SK-N-SH (cell line): ENCODE data around the gene ACCS. TPM values are rescaled to one million over a fixed set of nuclear protein-coding genes. Genes with fewer than 3 reads are reported as not detected.

Experiments
- CTCF ChIA-PET: fragments of 300-600, 350-600 bp; formaldehyde crosslinking; extraction: SDS; loops from one replicate; lab custom pipeline; 2021; lab: Yijun Ruan, JAX
- POLR2A ChIA-PET: fragments of 350-600 bp; sonication (Branson Sonifier 250); formaldehyde crosslinking; extraction: SDS; loops from one replicate; lab custom pipeline; 2020; ENCODE audit warnings: antibody characterized with exemption, inconsistent platforms; lab: Yijun Ruan, JAX
- DNase-seq: peaks from one replicate; pipeline ENCODE4 v3.0.0; 2012
- H2AFZ ChIP-seq: fragments of 200-600 bp; sonication (generic); 2 replicates; pipeline ENCODE4 v1.8.1; 2016; ENCODE audit warnings: antibody characterized with exemption, mild to moderate bottlenecking, low read depth
- H3F3A ChIP-seq: fragments of 200-600 bp; sonication (generic); replicated peaks from 2 replicates; pipeline ENCODE3; 2016; ENCODE audit warnings: antibody characterized with exemption, mild to moderate bottlenecking; ENCODE audit not compliant: insufficient read depth
- H3K27ac ChIP-seq, 2 experiments: fragments of 200-500 bp in 1 of 2; fragments of 200-600 bp in 1 of 2; sonication (Bioruptor generic) in 1 of 2; sonication (generic), shearing (Covaris generic) in 1 of 2; 2 replicates each; pipeline versions ENCODE4 v1.5.1 to v1.6.1; 2014 to 2016; ENCODE audit warnings: low read depth in 2 of 2, inconsistent platforms in 1 of 2, low read length in 1 of 2, mild to moderate bottlenecking in 1 of 2, mixed read lengths in 1 of 2
- H3K27me3 ChIP-seq: fragments of 200-600 bp; sonication (generic), shearing (Covaris generic); 2 replicates; pipeline ENCODE4 v1.6.1; 2016; ENCODE audit warnings: mixed run types; ENCODE audit not compliant: insufficient read depth
- H3K36me3 ChIP-seq, 2 experiments: fragments of 200-500 bp in 1 of 2; fragments of 200-600 bp in 1 of 2; sonication (Bioruptor generic) in 1 of 2; sonication (generic) in 1 of 2; replicated peaks in 1 of 2; 2 replicates each; pipeline versions ENCODE3 to v1.5.1; 2014 to 2016; ENCODE audit warnings: low read length in 1 of 2, mild to moderate bottlenecking in 1 of 2; ENCODE audit not compliant: insufficient read depth in 2 of 2, control insufficient read depth in 1 of 2
- H3K4me1 ChIP-seq, 2 experiments: fragments of 200-500 bp in 1 of 2; fragments of 200-600 bp in 1 of 2; sonication (Bioruptor generic) in 1 of 2; sonication (generic), shearing (Covaris generic) in 1 of 2; 2 replicates each; pipeline versions ENCODE4 v1.5.1 to v1.6.1; 2014 to 2016; ENCODE audit warnings: low read depth in 1 of 2, low read length in 1 of 2, mixed run types in 1 of 2; ENCODE audit not compliant: insufficient read depth in 2 of 2, control insufficient read depth in 1 of 2
- H3K4me2 ChIP-seq: fragments of 200-600 bp; sonication (generic), shearing (Covaris generic); 2 replicates; pipeline ENCODE4 v1.6.1; 2017; ENCODE audit warnings: mixed run types
- H3K4me3 ChIP-seq, 2 experiments: fragments of 200-500 bp in 1 of 2; fragments of 200-600 bp in 1 of 2; sonication (Bioruptor generic) in 1 of 2; sonication (generic), shearing (Covaris generic) in 1 of 2; 2 replicates each; pipeline versions ENCODE4 v1.5.1 to v1.8.1; 2014 to 2016; ENCODE audit warnings: low read depth in 2 of 2, inconsistent platforms in 1 of 2, low read length in 1 of 2, mild to moderate bottlenecking in 1 of 2, mixed read lengths in 1 of 2, moderate library complexity in 1 of 2
- H3K79me2 ChIP-seq: fragments of 200-600 bp; sonication (generic); 2 replicates; pipeline ENCODE4 v1.8.1; 2017; ENCODE audit warnings: mild to moderate bottlenecking; ENCODE audit not compliant: insufficient read depth
- H3K9ac ChIP-seq: fragments of 200-600 bp; sonication (generic); 2 replicates; pipeline ENCODE4 v1.6.1; 2017; ENCODE audit warnings: mixed run types
- H3K9me2 ChIP-seq: fragments of 200-600 bp; sonication (generic); 2 replicates; pipeline ENCODE4 v1.6.1; 2017; ENCODE audit warnings: mixed run types
- H3K9me3 ChIP-seq: fragments of 200-600 bp; sonication (generic); 2 replicates; pipeline ENCODE4 v1.6.1; 2017; ENCODE audit warnings: mixed run types, mild to moderate bottlenecking, moderate library complexity
- H4K20me1 ChIP-seq: fragments of 200-600 bp; sonication (generic); 2 replicates; pipeline ENCODE4 v1.6.1; 2017; ENCODE audit warnings: mild to moderate bottlenecking, mixed run types; ENCODE audit not compliant: insufficient read depth
- CHD2 ChIP-seq: fragments of 150-350 bp; IDR thresholded peaks from 2 replicates; pipeline ENCODE4 v1.6.1; 2018; ENCODE audit warnings: low read length; ENCODE audit not compliant: partially characterized antibody
- ELF1 ChIP-seq: IDR thresholded peaks from 2 replicates; pipeline ENCODE4 v1.4.0; 2012
- MAX ChIP-seq: IDR thresholded peaks from 2 replicates; pipeline ENCODE4 v1.4.0; 2012; ENCODE audit warnings: low read depth
- MXI1 ChIP-seq: IDR thresholded peaks from 2 replicates; pipeline ENCODE4 v1.6.1; 2012; ENCODE audit warnings: mild to moderate bottlenecking, low read depth, low read length, improper control_type of control experiment
- NFIC ChIP-seq: IDR thresholded peaks from 2 replicates; pipeline ENCODE4 v1.4.0; 2012; ENCODE audit warnings: borderline replicate concordance
- PBX3 ChIP-seq: IDR thresholded peaks from 2 replicates; pipeline ENCODE4; 2012
- POLR2AphosphoS5 ChIP-seq: IDR thresholded peaks from 2 replicates; pipeline ENCODE4 v1.6.1; 2012; ENCODE audit warnings: low read depth, low read length
- RFX5 ChIP-seq: IDR thresholded peaks from 2 replicates; pipeline ENCODE4 v1.6.1; 2012; ENCODE audit warnings: mild to moderate bottlenecking, improper control_type of control experiment, low read length
- SIN3A ChIP-seq: IDR thresholded peaks from 2 replicates; pipeline ENCODE4 v1.6.1; 2012; ENCODE audit warnings: low read depth, mild to moderate bottlenecking, low read length, moderate library complexity, borderline replicate concordance
- SMC3 ChIP-seq: IDR thresholded peaks from 2 replicates; pipeline ENCODE4 v1.6.1; 2012; ENCODE audit warnings: low read depth, low read length, improper control_type of control experiment
- TAF1 ChIP-seq: IDR thresholded peaks from 2 replicates; pipeline ENCODE4 v1.6.1; 2012; ENCODE audit warnings: low read depth, mild to moderate bottlenecking, low read length, moderate library complexity, borderline replicate concordance
- TCF12 ChIP-seq: IDR thresholded peaks from 2 replicates; pipeline ENCODE4 v1.4.0; 2012
- WGBS: methylation state at CpG from one replicate; pipeline ENCODE4 v1.1.6; 2017; ENCODE audit warnings: low lambda C conversion rate; 5-methylcytosine and 5-hydroxymethylcytosine counted together
- polyA plus RNA-seq, 3 experiments: library from polyadenylated mRNA; depleted of rRNA; stranded (reverse); fragments of >200 nt; gene quantifications; 2 replicates each; pipeline ENCODE4 v1.2.3, GENCODE V29; 2012
- TF ChIP-seq, protein P1 (sequence below): IDR thresholded peaks from 2 replicates; pipeline ENCODE4 v1.6.1; 2012; ENCODE audit warnings: mild to moderate bottlenecking, low read depth, low read length, moderate library complexity
- TF ChIP-seq, protein P2 (sequence below): fragments of 200-600 bp; sonication (generic); IDR thresholded peaks from 2 replicates; pipeline ENCODE4 v1.6.1; 2017; ENCODE audit warnings: antibody characterized with exemption, mild to moderate bottlenecking, moderate library complexity

Gene ACCS
- polyA plus RNA-seq, 1 of the 3 experiments (the other 2 are of a cell fraction) = 28.5 TPM

GRCh38 chr11:44101098-44101497, 35.0 kb downstream of the ACCS start (continued):
- TF ChIP-seq, protein P1, sequence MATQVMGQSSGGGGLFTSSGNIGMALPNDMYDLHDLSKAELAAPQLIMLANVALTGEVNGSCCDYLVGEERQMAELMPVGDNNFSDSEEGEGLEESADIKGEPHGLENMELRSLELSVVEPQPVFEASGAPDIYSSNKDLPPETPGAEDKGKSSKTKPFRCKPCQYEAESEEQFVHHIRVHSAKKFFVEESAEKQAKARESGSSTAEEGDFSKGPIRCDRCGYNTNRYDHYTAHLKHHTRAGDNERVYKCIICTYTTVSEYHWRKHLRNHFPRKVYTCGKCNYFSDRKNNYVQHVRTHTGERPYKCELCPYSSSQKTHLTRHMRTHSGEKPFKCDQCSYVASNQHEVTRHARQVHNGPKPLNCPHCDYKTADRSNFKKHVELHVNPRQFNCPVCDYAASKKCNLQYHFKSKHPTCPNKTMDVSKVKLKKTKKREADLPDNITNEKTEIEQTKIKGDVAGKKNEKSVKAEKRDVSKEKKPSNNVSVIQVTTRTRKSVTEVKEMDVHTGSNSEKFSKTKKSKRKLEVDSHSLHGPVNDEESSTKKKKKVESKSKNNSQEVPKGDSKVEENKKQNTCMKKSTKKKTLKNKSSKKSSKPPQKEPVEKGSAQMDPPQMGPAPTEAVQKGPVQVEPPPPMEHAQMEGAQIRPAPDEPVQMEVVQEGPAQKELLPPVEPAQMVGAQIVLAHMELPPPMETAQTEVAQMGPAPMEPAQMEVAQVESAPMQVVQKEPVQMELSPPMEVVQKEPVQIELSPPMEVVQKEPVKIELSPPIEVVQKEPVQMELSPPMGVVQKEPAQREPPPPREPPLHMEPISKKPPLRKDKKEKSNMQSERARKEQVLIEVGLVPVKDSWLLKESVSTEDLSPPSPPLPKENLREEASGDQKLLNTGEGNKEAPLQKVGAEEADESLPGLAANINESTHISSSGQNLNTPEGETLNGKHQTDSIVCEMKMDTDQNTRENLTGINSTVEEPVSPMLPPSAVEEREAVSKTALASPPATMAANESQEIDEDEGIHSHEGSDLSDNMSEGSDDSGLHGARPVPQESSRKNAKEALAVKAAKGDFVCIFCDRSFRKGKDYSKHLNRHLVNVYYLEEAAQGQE = no peak
- no peak for TF ChIP-seq MAX
- TF ChIP-seq TCF12 = no peak
- no peak for TF ChIP-seq MXI1
- TF ChIP-seq RFX5 = no peak
- TF ChIP-seq SIN3A = no peak
- TF ChIP-seq ELF1 = no peak
- no peak for TF ChIP-seq NFIC
- TF ChIP-seq POLR2AphosphoS5 = no peak
- no peak for TF ChIP-seq SMC3
- TF ChIP-seq TAF1 = no peak
- TF ChIP-seq CHD2 = no peak

DNA sequence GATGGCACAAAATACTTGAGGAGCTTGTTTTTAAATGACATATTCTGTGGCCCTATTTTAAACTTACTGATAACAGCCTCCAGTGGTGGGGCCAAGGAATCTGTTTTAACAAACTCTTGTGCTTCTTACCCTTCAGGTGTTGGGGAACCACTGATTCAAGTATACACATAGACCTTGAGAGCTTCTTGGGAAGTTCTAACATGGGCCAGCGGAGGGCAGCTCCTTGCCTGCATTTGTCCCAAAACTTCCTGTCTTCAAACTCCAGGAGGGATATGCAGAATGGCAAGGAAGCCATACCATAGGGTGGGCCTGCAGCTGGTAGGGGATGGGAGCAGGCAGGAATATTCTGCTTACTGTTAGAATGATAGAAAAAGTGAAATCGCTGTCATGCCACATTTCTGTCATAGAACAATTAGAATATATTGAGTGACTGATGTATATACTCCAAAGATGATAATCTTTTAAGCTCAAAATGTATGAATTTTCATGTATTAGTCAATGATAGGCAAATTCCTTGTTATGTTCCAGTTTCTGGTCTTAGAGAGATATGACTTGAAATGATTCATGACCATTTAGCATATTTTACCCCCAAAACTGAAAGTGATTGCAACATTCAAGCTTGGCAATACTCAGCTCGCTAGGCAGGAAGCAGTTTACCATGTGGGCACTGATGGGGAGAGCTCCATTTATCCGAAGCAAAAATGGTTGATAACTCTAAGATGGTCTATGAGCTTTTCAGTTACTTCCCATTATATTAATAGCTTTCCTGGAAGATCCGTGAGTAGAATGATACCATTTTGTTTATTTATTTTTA, 38.6 kb downstream of the ACCS start:
- no peaks in the 10 kb centered on the region for H3K27me3 ChIP-seq
- H3K4me1 ChIP-seq = no peaks in the 10 kb centered on the region; a peak in 1 of 4 replicates
- H3K79me2 ChIP-seq = peaks cover 12% of the 10 kb centered on the region; the same call in 1 of the 2 replicates
- no peaks in the 10 kb centered on the region for H3K9me2 ChIP-seq
- POLR2A ChIA-PET = no interaction called here
- no peak overlapping the region for H3K9ac ChIP-seq
- H3K4me2 ChIP-seq = no peak overlapping the region
- WGBS = 97% methylated on average over 5 of the region's 5 CpGs
- no peak for TF ChIP-seq PBX3
- TF ChIP-seq, protein P2, sequence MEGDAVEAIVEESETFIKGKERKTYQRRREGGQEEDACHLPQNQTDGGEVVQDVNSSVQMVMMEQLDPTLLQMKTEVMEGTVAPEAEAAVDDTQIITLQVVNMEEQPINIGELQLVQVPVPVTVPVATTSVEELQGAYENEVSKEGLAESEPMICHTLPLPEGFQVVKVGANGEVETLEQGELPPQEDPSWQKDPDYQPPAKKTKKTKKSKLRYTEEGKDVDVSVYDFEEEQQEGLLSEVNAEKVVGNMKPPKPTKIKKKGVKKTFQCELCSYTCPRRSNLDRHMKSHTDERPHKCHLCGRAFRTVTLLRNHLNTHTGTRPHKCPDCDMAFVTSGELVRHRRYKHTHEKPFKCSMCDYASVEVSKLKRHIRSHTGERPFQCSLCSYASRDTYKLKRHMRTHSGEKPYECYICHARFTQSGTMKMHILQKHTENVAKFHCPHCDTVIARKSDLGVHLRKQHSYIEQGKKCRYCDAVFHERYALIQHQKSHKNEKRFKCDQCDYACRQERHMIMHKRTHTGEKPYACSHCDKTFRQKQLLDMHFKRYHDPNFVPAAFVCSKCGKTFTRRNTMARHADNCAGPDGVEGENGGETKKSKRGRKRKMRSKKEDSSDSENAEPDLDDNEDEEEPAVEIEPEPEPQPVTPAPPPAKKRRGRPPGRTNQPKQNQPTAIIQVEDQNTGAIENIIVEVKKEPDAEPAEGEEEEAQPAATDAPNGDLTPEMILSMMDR = peak; percentile 13; the same call in 1 of the 2 replicates
- no peak overlapping the region for H3K27ac ChIP-seq
- no peaks in the 10 kb centered on the region for H3F3A ChIP-seq
- CTCF ChIA-PET = interaction anchor here (0.7 to 4.8 kb wide), 12 partner anchors 8 to 453 kb away, joined by 3 to 88 read pairs (median 6); partner anchors contain the start of gene EXT2
- no peak overlapping the region for H2AFZ ChIP-seq
- H3K4me3 ChIP-seq = no peak overlapping the region
- H4K20me1 ChIP-seq = no peaks in the 10 kb centered on the region
- H3K9me3 ChIP-seq = no peaks in the 10 kb centered on the region
- DNase-seq = no peak
- peaks cover 6 to 21% of the 10 kb centered on the region in 2 experiments for H3K36me3 ChIP-seq
